ENCODE data around the gene RALGPS2. TPM values are rescaled to one million over a fixed set of nuclear protein-coding genes. Genes with fewer than 3 reads are reported as not detected.

Gene RALGPS2
- total and polyA plus RNA-seq, 8 donors: 3.1 to 72.3 (median 8.3) TPM

GRCh38 chr1:178875936-178876335, 150.9 kb downstream of the RALGPS2 start:
- Histone ChIP-seq H3K4me1 (peaks cover 9 to 20% (median 14%) of the 10 kb centered on the region in 4 donors), H3K36me3 (peaks cover 0 to 3% (median under 1%) of the 10 kb centered on the region in 4 donors), H3K4me3 (no peak overlapping the region), H3K9me3 (no peaks in the 10 kb centered on the region), H3K27ac (no peak overlapping the region), H3K27me3 (no peaks in the 10 kb centered on the region)
- no peak for DNase-seq
- intact Hi-C loops (cut with DNase I; ENCODE audit: low total_unique reads): no loop called here
- TF ChIP-seq POLR2AphosphoS5 (IDR thresholded peaks at IDR 0.05) (no peak), POLR2A (IDR thresholded peaks at IDR 0.05) (no peak), EP300 (IDR thresholded peaks at IDR 0.05) (no peak), CTCF (IDR thresholded peaks at IDR 0.05) (no peak)

GRCh38 chr1:178877896-178878295, 152.9 kb downstream of the RALGPS2 start:
- WGBS, 5 donors: 69 to 90% (median 87%) methylated on average over 3 of the region's 3 CpGs
- Histone ChIP-seq H3K4me3 (no peak overlapping the region), H3K4me1 (peaks cover 0 to under 1% (median 0%) of the 10 kb centered on the region in 4 donors), H3K27ac (no peak overlapping the region), H3K36me3 (peaks cover 0 to 9% (median 3%) of the 10 kb centered on the region in 4 donors), H3K27me3 (no peaks in the 10 kb centered on the region), H3K9me3 (no peaks in the 10 kb centered on the region)
- TF ChIP-seq POLR2AphosphoS5 (IDR thresholded peaks at IDR 0.05): no peak
- no peak for TF ChIP-seq POLR2A (IDR thresholded peaks at IDR 0.05)
- no peak for TF ChIP-seq EP300 (IDR thresholded peaks at IDR 0.05)
- TF ChIP-seq CTCF (IDR thresholded peaks at IDR 0.05): no peak
- intact Hi-C loops (cut with DNase I; ENCODE audit: low total_unique reads): no loop called here
- DNase-seq: no peak

- TF ChIP-seq POLR2A (IDR thresholded peaks at IDR 0.05) (no peak), CTCF (IDR thresholded peaks at IDR 0.05) (no peak), EP300 (IDR thresholded peaks at IDR 0.05) (no peak), POLR2AphosphoS5 (IDR thresholded peaks at IDR 0.05) (no peak)
Measured at GRCh38 chr1:178881950-178882349, 156.9 kb downstream of the RALGPS2 start.

GRCh38 chr1:178885869-178886268, 160.8 kb downstream of the RALGPS2 start:
- H3K9me3 ChIP-seq: no peaks in the 10 kb centered on the region
- H3K27ac ChIP-seq: no peak overlapping the region
- H3K36me3 ChIP-seq: peaks cover 0 to 50% (median 10%) of the 10 kb centered on the region in 4 donors
- H3K27me3 ChIP-seq: no peaks in the 10 kb centered on the region
- intact Hi-C loops (cut with DNase I; ENCODE audit: low total_unique reads): no loop called here
- no peak overlapping the region for H3K4me3 ChIP-seq
- no peak for DNase-seq
- 87 to 93% (median 90%) methylated on average over 4 of the region's 4 CpGs for WGBS, 5 donors
- TF ChIP-seq EP300 (IDR thresholded peaks at IDR 0.05): no peak
- TF ChIP-seq CTCF (IDR thresholded peaks at IDR 0.05): no peak
- no peak for TF ChIP-seq POLR2AphosphoS5 (IDR thresholded peaks at IDR 0.05)
- TF ChIP-seq POLR2A (IDR thresholded peaks at IDR 0.05): no peak
- no peaks in the 10 kb centered on the region for H3K4me1 ChIP-seq

More at GRCh38 chr1:178881950-178882349, 156.9 kb downstream of the RALGPS2 start:
- H3K9me3 ChIP-seq: no peaks in the 10 kb centered on the region
- H3K36me3 ChIP-seq: peaks cover 0 to 31% (median 10%) of the 10 kb centered on the region in 4 donors
- no peak overlapping the region for H3K4me3 ChIP-seq
- 92 to 97% (median 96%) methylated on average over 3 of the region's 3 CpGs for WGBS, 5 donors
- H3K27me3 ChIP-seq: no peaks in the 10 kb centered on the region
- H3K27ac ChIP-seq: no peak overlapping the region
- intact Hi-C loops (cut with DNase I; ENCODE audit: low total_unique reads): no loop called here
- H3K4me1 ChIP-seq: no peaks in the 10 kb centered on the region
- no peak for DNase-seq
